ENCODE measurements around the gene ACOT13.
"Not testable (repeated sequence)": the region's sequence is repeated elsewhere in the genome, so short reads cannot be mapped to it uniquely, and the experiment has no call there.

Gene ACOT13

GRCh38 chr6:24694198-24694597, 27.3 kb downstream of the ACOT13 start:
- H3F3A ChIP-seq (ENCODE audit: control insufficient read depth, insufficient read depth) = peaks cover 21% of the 10 kb centered on the region
- H4K20me1 ChIP-seq (ENCODE audit: control insufficient read depth, insufficient read depth, low read depth, low read length) = no peaks in the 10 kb centered on the region
- H3K4me3 ChIP-seq (ENCODE audit: low read length) = no peak overlapping the region
- peaks cover 5% of the 10 kb centered on the region; the same call in 1 of the 2 replicates for H3K4me1 ChIP-seq (ENCODE audit: control insufficient read depth, low read length)
- H3K27me3 ChIP-seq (ENCODE audit: control insufficient read depth, low read length) = no peaks in the 10 kb centered on the region
- H3K36me3 ChIP-seq (ENCODE audit: control insufficient read depth, low read length) = no peaks in the 10 kb centered on the region
- H3K4me2 ChIP-seq (ENCODE audit: low read length) = no peak overlapping the region
- no peaks in the 10 kb centered on the region for H3K9me2 ChIP-seq (replicated peaks; ENCODE audit: control insufficient read depth, low read length)
- no peak overlapping the region for H3K27ac ChIP-seq (ENCODE audit: low read depth, low read length)
- no peaks in the 10 kb centered on the region for H3K9me3 ChIP-seq (ENCODE audit: control insufficient read depth, insufficient read depth, low read length)
- TF ChIP-seq EZH2phosphoT487 (IDR thresholded peaks at IDR 0.05; ENCODE audit: borderline replicate concordance, low read length) = no peak
- no peak for TF ChIP-seq CTCF (IDR thresholded peaks at IDR 0.05; ENCODE audit: low read depth, low read length, poor library complexity, severe bottlenecking)
- no peaks in the 10 kb centered on the region for H3K79me2 ChIP-seq (ENCODE audit: control insufficient read depth, low read length)

GRCh38 chr6:24695635-24696034, 28.8 kb downstream of the ACOT13 start:
- H3K79me2 ChIP-seq (ENCODE audit: control insufficient read depth, low read length); H3K27ac ChIP-seq (ENCODE audit: low read depth, low read length); H3K9me3 ChIP-seq (ENCODE audit: control insufficient read depth, insufficient read depth, low read length); H3K4me1 ChIP-seq (ENCODE audit: control insufficient read depth, low read length); H3K36me3 ChIP-seq (ENCODE audit: control insufficient read depth, low read length); H3K4me2 ChIP-seq (ENCODE audit: low read length); H3K9me2 ChIP-seq (replicated peaks; ENCODE audit: control insufficient read depth, low read length); H3K27me3 ChIP-seq (ENCODE audit: control insufficient read depth, low read length); H4K20me1 ChIP-seq (ENCODE audit: control insufficient read depth, insufficient read depth, low read depth, low read length); H3K4me3 ChIP-seq (ENCODE audit: low read length): not testable (repeated sequence)
- peaks cover 31% of the 10 kb centered on the region for H3F3A ChIP-seq (ENCODE audit: control insufficient read depth, insufficient read depth)
- peak; percentile 60 for TF ChIP-seq CTCF (IDR thresholded peaks at IDR 0.05; ENCODE audit: low read depth, low read length, poor library complexity, severe bottlenecking)

GRCh38 chr6:24696097-24696496, 29.2 kb downstream of the ACOT13 start:
- no peaks in the 10 kb centered on the region for H3K79me2 ChIP-seq (ENCODE audit: control insufficient read depth, low read length)
- TF ChIP-seq CTCF (IDR thresholded peaks at IDR 0.05; ENCODE audit: low read depth, low read length, poor library complexity, severe bottlenecking) = no peak
- no peak for TF ChIP-seq EZH2phosphoT487 (IDR thresholded peaks at IDR 0.05; ENCODE audit: borderline replicate concordance, low read length)
- H3K9me2 ChIP-seq (replicated peaks; ENCODE audit: control insufficient read depth, low read length) = no peaks in the 10 kb centered on the region
- H3K9me3 ChIP-seq (ENCODE audit: control insufficient read depth, insufficient read depth, low read length) = no peaks in the 10 kb centered on the region
- H3F3A ChIP-seq (ENCODE audit: control insufficient read depth, insufficient read depth) = peaks cover 34% of the 10 kb centered on the region
- no peaks in the 10 kb centered on the region for H4K20me1 ChIP-seq (ENCODE audit: control insufficient read depth, insufficient read depth, low read depth, low read length)
- no peak overlapping the region for H3K4me2 ChIP-seq (ENCODE audit: low read length)
- no peak overlapping the region for H3K27ac ChIP-seq (ENCODE audit: low read depth, low read length)
- peaks cover 2% of the 10 kb centered on the region for H3K36me3 ChIP-seq (ENCODE audit: control insufficient read depth, low read length)
- H3K27me3 ChIP-seq (ENCODE audit: control insufficient read depth, low read length) = no peaks in the 10 kb centered on the region
- no peak overlapping the region for H3K4me3 ChIP-seq (ENCODE audit: low read length)
- H3K4me1 ChIP-seq (ENCODE audit: control insufficient read depth, low read length) = peaks cover 5% of the 10 kb centered on the region; the same call in 1 of the 2 replicates
